ENCODE data around the gene TRIM75. TPM values are rescaled to one million over a fixed set of nuclear protein-coding genes. Genes with fewer than 3 reads are reported as not detected.

Gene TRIM75
- total RNA-seq, 1 donor from 2014 or later = not detected

DNA sequence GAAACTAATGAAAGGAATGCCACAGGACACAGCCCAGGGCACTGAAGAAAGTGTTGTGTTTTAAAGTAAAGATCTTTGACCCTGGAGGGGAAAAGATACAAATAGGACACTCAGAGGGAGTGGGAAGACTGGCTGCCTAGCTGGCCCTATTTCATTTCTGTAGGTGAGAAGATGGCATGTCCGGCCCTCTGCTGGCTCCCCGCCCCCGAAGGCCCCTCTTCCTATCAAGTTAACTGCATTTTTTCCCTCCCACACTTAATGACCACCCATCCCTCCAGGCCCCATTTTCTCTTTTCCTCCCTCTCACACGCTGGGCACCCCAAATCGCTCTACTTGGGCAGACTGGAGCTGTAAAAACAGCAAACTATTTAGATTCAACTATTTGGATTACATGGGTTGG is 5.5 kb upstream of the TRIM75 start:
- Mint-ChIP-seq H3K4me3 (ENCODE audit: unreplicated experiment) (no peak overlapping the region), H3K27me3 (ENCODE audit: low read depth, unreplicated experiment) (no peaks in the 10 kb centered on the region), H3K9me3 (ENCODE audit: unreplicated experiment) (no peaks in the 10 kb centered on the region), H3K4me1 (ENCODE audit: low read depth, unreplicated experiment) (no peaks in the 10 kb centered on the region), H3K27ac (ENCODE audit: unreplicated experiment) (no peak overlapping the region), H3K36me3 (ENCODE audit: low read depth, unreplicated experiment) (no peaks in the 10 kb centered on the region)
- Histone ChIP-seq H3K9ac (ENCODE audit: low read length) (no peak overlapping the region), H3K4me1 (ENCODE audit: insufficient read depth, low read length) (no peaks in the 10 kb centered on the region), H3K4me3 (ENCODE audit: insufficient read depth, low read depth, low read length) (no peak overlapping the region), H2AFZ (ENCODE audit: low read depth, low read length) (no peak overlapping the region), H4K20me1 (ENCODE audit: insufficient read depth, low read length) (no peaks in the 10 kb centered on the region), H3K79me2 (ENCODE audit: insufficient read depth, low read length) (no peaks in the 10 kb centered on the region), H3K27me3 (ENCODE audit: insufficient read depth, low read length) (no peaks in the 10 kb centered on the region), H3K4me2 (ENCODE audit: low read length) (no peak overlapping the region), H3K27ac (ENCODE audit: low read depth, low read length) (no peak overlapping the region), H3K36me3 (ENCODE audit: insufficient read depth, low read length) (no peaks in the 10 kb centered on the region), H3K9me3 (ENCODE audit: insufficient read depth, low read depth, low read length) (no peaks in the 10 kb centered on the region)
- DNase-seq (ENCODE audit: low read depth) (no peak), FAIRE-seq (no peak)
- no peak for TF ChIP-seq EZH2 (IDR thresholded peaks at IDR 0.05; ENCODE audit: insufficient read depth, low read length)
- TF ChIP-seq, protein P1, sequence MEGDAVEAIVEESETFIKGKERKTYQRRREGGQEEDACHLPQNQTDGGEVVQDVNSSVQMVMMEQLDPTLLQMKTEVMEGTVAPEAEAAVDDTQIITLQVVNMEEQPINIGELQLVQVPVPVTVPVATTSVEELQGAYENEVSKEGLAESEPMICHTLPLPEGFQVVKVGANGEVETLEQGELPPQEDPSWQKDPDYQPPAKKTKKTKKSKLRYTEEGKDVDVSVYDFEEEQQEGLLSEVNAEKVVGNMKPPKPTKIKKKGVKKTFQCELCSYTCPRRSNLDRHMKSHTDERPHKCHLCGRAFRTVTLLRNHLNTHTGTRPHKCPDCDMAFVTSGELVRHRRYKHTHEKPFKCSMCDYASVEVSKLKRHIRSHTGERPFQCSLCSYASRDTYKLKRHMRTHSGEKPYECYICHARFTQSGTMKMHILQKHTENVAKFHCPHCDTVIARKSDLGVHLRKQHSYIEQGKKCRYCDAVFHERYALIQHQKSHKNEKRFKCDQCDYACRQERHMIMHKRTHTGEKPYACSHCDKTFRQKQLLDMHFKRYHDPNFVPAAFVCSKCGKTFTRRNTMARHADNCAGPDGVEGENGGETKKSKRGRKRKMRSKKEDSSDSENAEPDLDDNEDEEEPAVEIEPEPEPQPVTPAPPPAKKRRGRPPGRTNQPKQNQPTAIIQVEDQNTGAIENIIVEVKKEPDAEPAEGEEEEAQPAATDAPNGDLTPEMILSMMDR (IDR thresholded peaks at IDR 0.05; ENCODE audit: insufficient read depth, low read depth, low read length) = no peak

DNA sequence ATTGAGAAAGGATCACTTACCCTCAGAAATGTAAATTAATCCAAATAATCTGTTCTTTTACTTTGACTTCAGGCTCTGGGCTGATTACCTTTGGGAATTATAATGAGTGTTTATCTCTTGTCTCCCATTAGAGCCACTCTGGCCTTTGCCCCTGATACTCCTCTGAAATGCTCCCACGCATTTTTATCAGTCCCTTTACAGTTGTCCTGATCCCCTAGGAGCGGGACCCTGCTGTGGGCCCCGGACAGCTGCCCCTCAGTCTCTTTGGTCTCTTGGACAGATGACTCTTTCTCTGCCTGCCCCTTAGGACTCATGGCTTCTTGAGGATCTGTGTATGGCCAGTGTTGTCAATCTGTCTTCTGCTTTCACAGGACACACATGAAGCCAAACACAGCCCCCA is 1.0 kb upstream of the TRIM75 start:
- Histone ChIP-seq H3K36me3 (ENCODE audit: insufficient read depth, low read length) (no peaks in the 10 kb centered on the region), H3K4me3 (ENCODE audit: insufficient read depth, low read depth, low read length) (no peak overlapping the region), H3K27me3 (ENCODE audit: insufficient read depth, low read length) (no peaks in the 10 kb centered on the region), H2AFZ (ENCODE audit: low read depth, low read length) (no peak overlapping the region), H3K27ac (ENCODE audit: low read depth, low read length) (no peak overlapping the region), H4K20me1 (ENCODE audit: insufficient read depth, low read length) (no peaks in the 10 kb centered on the region), H3K4me1 (ENCODE audit: insufficient read depth, low read length) (no peaks in the 10 kb centered on the region), H3K9me3 (ENCODE audit: insufficient read depth, low read depth, low read length) (no peaks in the 10 kb centered on the region), H3K79me2 (ENCODE audit: insufficient read depth, low read length) (no peaks in the 10 kb centered on the region), H3K4me2 (ENCODE audit: low read length) (no peak overlapping the region), H3K9ac (ENCODE audit: low read length) (no peak overlapping the region)
- H3K27ac Mint-ChIP-seq (ENCODE audit: unreplicated experiment) = peak overlapping the region; percentile 83
- no peaks in the 10 kb centered on the region for H3K36me3 Mint-ChIP-seq (ENCODE audit: low read depth, unreplicated experiment)
- H3K9me3 Mint-ChIP-seq (ENCODE audit: unreplicated experiment) = no peaks in the 10 kb centered on the region
- DNase-seq (ENCODE audit: low read depth) (no peak), FAIRE-seq (no peak)
- TF ChIP-seq EZH2 (IDR thresholded peaks at IDR 0.05; ENCODE audit: insufficient read depth, low read length) = no peak
- TF ChIP-seq, protein P1 (IDR thresholded peaks at IDR 0.05; ENCODE audit: insufficient read depth, low read depth, low read length) = no peak
- H3K27me3 Mint-ChIP-seq (ENCODE audit: low read depth, unreplicated experiment) = no peaks in the 10 kb centered on the region
- H3K4me1 Mint-ChIP-seq (ENCODE audit: low read depth, unreplicated experiment) = no peaks in the 10 kb centered on the region
- no peak overlapping the region for H3K4me3 Mint-ChIP-seq (ENCODE audit: unreplicated experiment)

DNA sequence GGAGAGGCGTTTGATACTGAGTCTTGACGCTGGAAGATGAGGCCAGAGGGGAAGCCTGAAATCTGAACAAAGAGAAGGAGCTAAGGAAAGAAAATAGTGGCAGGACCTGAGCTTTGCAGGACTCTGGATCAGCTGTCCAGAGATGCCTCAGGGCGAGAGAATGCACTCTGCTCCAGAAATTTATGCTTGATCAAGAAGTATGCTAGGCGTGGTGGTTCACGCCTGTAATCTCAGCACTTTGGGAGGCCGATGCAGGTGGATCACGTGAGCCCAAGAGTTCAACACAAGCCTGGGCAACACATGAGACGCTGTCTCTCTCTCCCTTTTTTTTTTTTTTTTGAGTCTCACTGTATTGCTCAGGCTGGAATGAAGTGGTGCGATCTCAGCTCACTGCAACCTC is 1.9 kb downstream of the TRIM75 start:
- Histone ChIP-seq H3K9me3 (ENCODE audit: insufficient read depth, low read depth, low read length) (no peaks in the 10 kb centered on the region), H3K27me3 (ENCODE audit: insufficient read depth, low read length) (no peaks in the 10 kb centered on the region), H3K4me2 (ENCODE audit: low read length) (no peak overlapping the region), H3K36me3 (ENCODE audit: insufficient read depth, low read length) (no peaks in the 10 kb centered on the region), H3K9ac (ENCODE audit: low read length) (no peak overlapping the region), H3K79me2 (ENCODE audit: insufficient read depth, low read length) (no peaks in the 10 kb centered on the region), H4K20me1 (ENCODE audit: insufficient read depth, low read length) (no peaks in the 10 kb centered on the region), H3K4me1 (ENCODE audit: insufficient read depth, low read length) (no peaks in the 10 kb centered on the region), H2AFZ (ENCODE audit: low read depth, low read length) (no peak overlapping the region), H3K4me3 (ENCODE audit: insufficient read depth, low read depth, low read length) (no peak overlapping the region), H3K27ac (ENCODE audit: low read depth, low read length) (no peak overlapping the region)
- FAIRE-seq (no peak), DNase-seq (ENCODE audit: low read depth) (no peak)
- Mint-ChIP-seq H3K9me3 (ENCODE audit: unreplicated experiment) (no peaks in the 10 kb centered on the region), H3K36me3 (ENCODE audit: low read depth, unreplicated experiment) (no peaks in the 10 kb centered on the region), H3K27me3 (ENCODE audit: low read depth, unreplicated experiment) (no peaks in the 10 kb centered on the region), H3K4me1 (ENCODE audit: low read depth, unreplicated experiment) (no peaks in the 10 kb centered on the region), H3K4me3 (ENCODE audit: unreplicated experiment) (no peak overlapping the region), H3K27ac (ENCODE audit: unreplicated experiment) (no peak overlapping the region)
- TF ChIP-seq, protein P1 (IDR thresholded peaks at IDR 0.05; ENCODE audit: insufficient read depth, low read depth, low read length) = no peak
- TF ChIP-seq EZH2 (IDR thresholded peaks at IDR 0.05; ENCODE audit: insufficient read depth, low read length) = no peak
